GM12878 (cell line): ENCODE measurements around the gene SNED1.

ENCODE experiments used
- BHLHE40 ChIP-seq, 2 experiments: fragments of 450-650 bp in 1 of 2; IDR thresholded peaks; 2 replicates each; pipeline ENCODE4 v1.6.1; 2011 to 2017; ENCODE audit warnings: low read depth in 2 of 2, borderline replicate concordance in 1 of 2, improper control_type of control experiment in 1 of 2, low read length in 1 of 2, mild to moderate bottlenecking in 1 of 2
- CTCF ChIP-seq, 3 experiments: IDR thresholded peaks in 2 of 3; conservative IDR thresholded peaks in 1 of 3; 2 replicates each; pipeline ENCODE4 v1.5.1; 2011; ENCODE audit warnings: low read depth in 3 of 3, low read length in 3 of 3, mild to moderate bottlenecking in 3 of 3, control low read depth in 2 of 3, moderate library complexity in 2 of 3, inconsistent platforms in 1 of 3, mixed read lengths in 1 of 3; ENCODE audit not compliant: control insufficient read depth in 2 of 3, insufficient read depth in 1 of 3; ENCODE audit errors: extremely low read depth in 1 of 3
- DPF2 ChIP-seq: fragments of 450-650 bp; IDR thresholded peaks from 2 replicates; pipeline ENCODE4 v1.6.1; 2017; ENCODE audit warnings: mild to moderate bottlenecking
- ESRRA ChIP-seq: IDR thresholded peaks from 2 replicates; pipeline ENCODE4 v1.6.1; 2012; ENCODE audit warnings: mild to moderate bottlenecking, low read length, improper control_type of control experiment
- HCFC1 ChIP-seq: fragments of 150-350 bp; IDR thresholded peaks from 2 replicates; pipeline ENCODE4 v1.6.1; 2014; ENCODE audit warnings: low read length
- NFYB ChIP-seq: IDR thresholded peaks from 2 replicates; pipeline ENCODE4 v1.6.1; 2011; ENCODE audit warnings: low read depth, mild to moderate bottlenecking, low read length, improper control_type of control experiment, moderate library complexity; ENCODE audit not compliant: insufficient read depth
- POLR2A ChIP-seq: IDR thresholded peaks from 2 replicates; pipeline ENCODE4 v1.6.1; 2011; ENCODE audit warnings: low read depth, mild to moderate bottlenecking, low read length
- POU2F2 ChIP-seq: IDR thresholded peaks from 3 replicates; pipeline ENCODE4 v1.6.1; 2011; ENCODE audit warnings: low read depth, mild to moderate bottlenecking, low read length, borderline replicate concordance
- RB1 ChIP-seq: fragments of 450-650 bp; formaldehyde crosslinking; IDR thresholded peaks from 2 replicates; pipeline ENCODE4 v1.6.1; 2017; ENCODE audit warnings: mild to moderate bottlenecking, borderline replicate concordance
- RFX5 ChIP-seq: IDR thresholded peaks from 2 replicates; pipeline ENCODE4 v1.6.1; 2011; ENCODE audit warnings: low read depth, low read length, improper control_type of control experiment
- SMC3 ChIP-seq: IDR thresholded peaks from 2 replicates; pipeline ENCODE4 v1.6.1; 2011; ENCODE audit warnings: low read length, improper control_type of control experiment, borderline replicate concordance
- SUPT20H ChIP-seq: IDR thresholded peaks from 2 replicates; pipeline ENCODE4 v1.6.1; 2011; ENCODE audit warnings: low read depth, mild to moderate bottlenecking, low read length, moderate library complexity, borderline replicate concordance; ENCODE audit not compliant: control insufficient read depth
- YY1 ChIP-seq: IDR thresholded peaks from 2 replicates; pipeline ENCODE4 v1.6.1; 2011; ENCODE audit warnings: low read depth, mild to moderate bottlenecking, low read length
- ZNF274 ChIP-seq: IDR thresholded peaks from one replicate; pipeline ENCODE4 v1.8.0; 2011; ENCODE audit not compliant: insufficient read length, insufficient read depth

- no peak for TF ChIP-seq CTCF (IDR thresholded peaks at IDR 0.05 in 2 of 3, conservative IDR thresholded peaks at IDR 0.05 in 1 of 3; ENCODE audit: control insufficient read depth in 2 of 3, extremely low read depth in 1 of 3, insufficient read depth in 1 of 3, low read depth in 3 of 3, low read length in 3 of 3)
- no peak for TF ChIP-seq SMC3
- no peak for TF ChIP-seq ESRRA
- TF ChIP-seq POU2F2: no peak
- TF ChIP-seq YY1: no peak
- no peak for TF ChIP-seq DPF2
- TF ChIP-seq BHLHE40 (IDR thresholded peaks at IDR 0.05; ENCODE audit: borderline replicate concordance in 1 of 2, low read depth in 2 of 2, low read length in 1 of 2): no peak
- TF ChIP-seq NFYB: no peak
- TF ChIP-seq RFX5: no peak
- no peak for TF ChIP-seq RB1
- no peak for TF ChIP-seq ZNF274
- no peak for TF ChIP-seq HCFC1
- no peak for TF ChIP-seq POLR2A
- TF ChIP-seq SUPT20H: no peak
These were observed 31.3 kb downstream of the SNED1 start for GRCh38 chr2:241029599-241030332.
